ENCODE measurements around the gene SMIM15. TPM values are rescaled to one million over a fixed set of nuclear protein-coding genes. Genes with fewer than 3 reads are reported as not detected.
A peak's percentile ranks its signal among the peaks of the same experiment; 100 is the strongest.

Gene SMIM15
- total RNA-seq, 2 experiments from 2014 or later: 45.8 to 48.1 TPM

- CTCF ChIA-PET: no interaction called here
- H3K4me1 Mint-ChIP-seq (ENCODE audit: low read depth): peaks cover 11% of the 10 kb centered on the region
- H3K9me3 Mint-ChIP-seq: no peaks in the 10 kb centered on the region
- no peak for DNase-seq
- H3K4me3 Mint-ChIP-seq: no peak overlapping the region
- no peaks in the 10 kb centered on the region for H3K27me3 Mint-ChIP-seq (ENCODE audit: low read depth)
- no peaks in the 10 kb centered on the region for H3K36me3 Mint-ChIP-seq (ENCODE audit: low read depth)
- intact Hi-C loops (cut with micrococcal nuclease): no loop called here
- H3K27ac Mint-ChIP-seq: no peak overlapping the region
Measured at GRCh38 chr5:61180886-61181285, 18.6 kb upstream of the SMIM15 start.

GRCh38 chr5:61178702-61179101 lies 16.4 kb upstream of the SMIM15 start:
- peaks cover 11% of the 10 kb centered on the region for H3K4me1 Mint-ChIP-seq (ENCODE audit: low read depth)
- no peak overlapping the region for H3K4me3 Mint-ChIP-seq
- no peak for DNase-seq
- no peaks in the 10 kb centered on the region for H3K27me3 Mint-ChIP-seq (ENCODE audit: low read depth)
- H3K9me3 Mint-ChIP-seq: no peaks in the 10 kb centered on the region
- no peak overlapping the region for H3K27ac Mint-ChIP-seq
- intact Hi-C loops (cut with micrococcal nuclease): no loop called here
- CTCF ChIA-PET: no interaction called here
- H3K36me3 Mint-ChIP-seq (ENCODE audit: low read depth): no peaks in the 10 kb centered on the region

GRCh38 chr5:61177716-61178115 lies 15.4 kb upstream of the SMIM15 start:
- no peak for DNase-seq
- Mint-ChIP-seq H3K4me1 (ENCODE audit: low read depth) (peaks cover 11% of the 10 kb centered on the region), H3K36me3 (ENCODE audit: low read depth) (no peaks in the 10 kb centered on the region), H3K4me3 (no peak overlapping the region), H3K9me3 (no peaks in the 10 kb centered on the region), H3K27ac (no peak overlapping the region), H3K27me3 (ENCODE audit: low read depth) (no peaks in the 10 kb centered on the region)
- intact Hi-C loops (cut with micrococcal nuclease): no loop called here
- CTCF ChIA-PET: no interaction called here

GRCh38 chr5:61177070-61177469 lies 14.8 kb upstream of the SMIM15 start:
- H3K27me3 Mint-ChIP-seq (ENCODE audit: low read depth): no peaks in the 10 kb centered on the region
- no peaks in the 10 kb centered on the region for H3K36me3 Mint-ChIP-seq (ENCODE audit: low read depth)
- intact Hi-C loops (cut with micrococcal nuclease): no loop called here
- H3K4me3 Mint-ChIP-seq: no peak overlapping the region
- CTCF ChIA-PET: interaction anchor here (0.6 kb wide), 1 partner anchor 1522 kb away, joined by 3 read pairs; no protein-coding TSS in a partner anchor
- peaks cover 6% of the 10 kb centered on the region for H3K4me1 Mint-ChIP-seq (ENCODE audit: low read depth)
- DNase-seq: no peak
- no peak overlapping the region for H3K27ac Mint-ChIP-seq
- H3K9me3 Mint-ChIP-seq: no peaks in the 10 kb centered on the region

- DNase-seq: no peak
- intact Hi-C loops (cut with micrococcal nuclease): no loop called here
- no peaks in the 10 kb centered on the region for H3K9me3 Mint-ChIP-seq
- no peak overlapping the region for H3K27ac Mint-ChIP-seq
- H3K27me3 Mint-ChIP-seq (ENCODE audit: low read depth): no peaks in the 10 kb centered on the region
- CTCF ChIA-PET: interaction anchor here (0.6 kb wide), 1 partner anchor 1521 kb away, joined by 3 read pairs; no protein-coding TSS in a partner anchor
- no peak overlapping the region for H3K4me3 Mint-ChIP-seq
- no peaks in the 10 kb centered on the region for H3K36me3 Mint-ChIP-seq (ENCODE audit: low read depth)
- peaks cover 4% of the 10 kb centered on the region for H3K4me1 Mint-ChIP-seq (ENCODE audit: low read depth)
Measured at GRCh38 chr5:61176631-61177030, 14.4 kb upstream of the SMIM15 start.

GRCh38 chr5:61171479-61171878 lies 9.2 kb upstream of the SMIM15 start:
- no peak for DNase-seq
- Mint-ChIP-seq H3K9me3 (no peaks in the 10 kb centered on the region), H3K4me1 (ENCODE audit: low read depth) (no peaks in the 10 kb centered on the region), H3K27ac (no peak overlapping the region), H3K27me3 (ENCODE audit: low read depth) (no peaks in the 10 kb centered on the region), H3K4me3 (no peak overlapping the region), H3K36me3 (ENCODE audit: low read depth) (no peaks in the 10 kb centered on the region)
- intact Hi-C loops (cut with micrococcal nuclease): no loop called here
- CTCF ChIA-PET: no interaction called here

GRCh38 chr5:61168951-61169350 lies 6.7 kb upstream of the SMIM15 start:
- Mint-ChIP-seq H3K9me3 (no peaks in the 10 kb centered on the region), H3K4me3 (no peak overlapping the region), H3K4me1 (ENCODE audit: low read depth) (peaks cover 2% of the 10 kb centered on the region), H3K36me3 (ENCODE audit: low read depth) (no peaks in the 10 kb centered on the region), H3K27me3 (ENCODE audit: low read depth) (no peaks in the 10 kb centered on the region), H3K27ac (no peak overlapping the region)
- intact Hi-C loops (cut with micrococcal nuclease): loop anchor here (5.0 to 10.0 kb wide), 3 partner anchors 194 to 1136 kb away; partner anchors contain the start of gene KIF2A
- no peak for DNase-seq
- CTCF ChIA-PET: no interaction called here

- intact Hi-C loops (cut with micrococcal nuclease): loop anchor here (1.0 to 10.0 kb wide), 4 partner anchors 193 to 1137 kb away; partner anchors contain the start of gene KIF2A
- peaks cover 10% of the 10 kb centered on the region for H3K4me1 Mint-ChIP-seq (ENCODE audit: low read depth)
- no peaks in the 10 kb centered on the region for H3K27me3 Mint-ChIP-seq (ENCODE audit: low read depth)
- H3K36me3 Mint-ChIP-seq (ENCODE audit: low read depth): peaks cover 6% of the 10 kb centered on the region
- no peak overlapping the region for H3K4me3 Mint-ChIP-seq
- H3K9me3 Mint-ChIP-seq: no peaks in the 10 kb centered on the region
- DNase-seq: peak; percentile 22
- H3K27ac Mint-ChIP-seq: no peak overlapping the region
- CTCF ChIA-PET: no interaction called here
Measured at GRCh38 chr5:61167382-61167781, 5.1 kb upstream of the SMIM15 start.

GRCh38 chr5:61163905-61164304 lies 1.6 kb upstream of the SMIM15 start:
- no peak overlapping the region for H3K4me3 Mint-ChIP-seq
- no peak for DNase-seq
- H3K27ac Mint-ChIP-seq: no peak overlapping the region
- no peaks in the 10 kb centered on the region for H3K27me3 Mint-ChIP-seq (ENCODE audit: low read depth)
- peaks cover 33% of the 10 kb centered on the region for H3K36me3 Mint-ChIP-seq (ENCODE audit: low read depth)
- peaks cover 34% of the 10 kb centered on the region for H3K4me1 Mint-ChIP-seq (ENCODE audit: low read depth)
- intact Hi-C loops (cut with micrococcal nuclease): loop anchor here (2.0 to 10.0 kb wide), 4 partner anchors 39 to 1141 kb away; partner anchors contain the start of genes DEPDC1B and KIF2A
- H3K9me3 Mint-ChIP-seq: no peaks in the 10 kb centered on the region
- CTCF ChIA-PET: interaction anchor here (0.6 to 1.3 kb wide), 2 partner anchors 18 to 508 kb away, joined by 3 to 4 read pairs; no protein-coding TSS in a partner anchor

GRCh38 chr5:61162832-61163567 lies 732 bp upstream of the SMIM15 start:
- Mint-ChIP-seq H3K9me3 (no peaks in the 10 kb centered on the region), H3K27me3 (ENCODE audit: low read depth) (no peaks in the 10 kb centered on the region), H3K27ac (peak overlapping the region; percentile 95), H3K36me3 (ENCODE audit: low read depth) (peaks cover 38% of the 10 kb centered on the region), H3K4me3 (peak overlapping the region; percentile 97), H3K4me1 (ENCODE audit: low read depth) (peaks cover 38% of the 10 kb centered on the region)
- intact Hi-C loops (cut with micrococcal nuclease): loop anchor here (1.0 to 10.0 kb wide), 8 partner anchors 40 to 1142 kb away; partner anchors contain the start of genes DEPDC1B, ERCC8, KIF2A and NDUFAF2
- CTCF ChIA-PET: no interaction called here
- peak; percentile 5 for DNase-seq

GRCh38 chr5:61160497-61160896 lies 1.8 kb downstream of the SMIM15 start:
- Mint-ChIP-seq H3K4me3 (peak overlapping the region; percentile 9), H3K27me3 (ENCODE audit: low read depth) (no peaks in the 10 kb centered on the region), H3K4me1 (ENCODE audit: low read depth) (peaks cover 38% of the 10 kb centered on the region), H3K27ac (no peak overlapping the region), H3K36me3 (ENCODE audit: low read depth) (peaks cover 50% of the 10 kb centered on the region), H3K9me3 (peaks cover 3% of the 10 kb centered on the region)
- no peak for DNase-seq
- CTCF ChIA-PET: interaction anchor here (0.7 kb wide), 1 partner anchor 112 kb away, joined by 4 read pairs; no protein-coding TSS in a partner anchor
- intact Hi-C loops (cut with micrococcal nuclease): loop anchor here (5.0 to 10.0 kb wide), 3 partner anchors 186 to 1144 kb away; partner anchors contain the start of genes DEPDC1B and KIF2A

GRCh38 chr5:61159836-61160235 lies 2.4 kb downstream of the SMIM15 start:
- H3K27ac Mint-ChIP-seq: no peak overlapping the region
- CTCF ChIA-PET: interaction anchor here (0.7 kb wide), 1 partner anchor 113 kb away, joined by 4 read pairs; no protein-coding TSS in a partner anchor
- H3K9me3 Mint-ChIP-seq: peaks cover 8% of the 10 kb centered on the region

More at GRCh38 chr5:61159836-61160235, 2.4 kb downstream of the SMIM15 start:
- no peaks in the 10 kb centered on the region for H3K27me3 Mint-ChIP-seq (ENCODE audit: low read depth)
- no peak for DNase-seq
- no peak overlapping the region for H3K4me3 Mint-ChIP-seq
- intact Hi-C loops (cut with micrococcal nuclease): loop anchor here (5.0 to 10.0 kb wide), 3 partner anchors 185 to 1145 kb away; partner anchors contain the start of genes DEPDC1B and KIF2A
- peaks cover 56% of the 10 kb centered on the region for H3K36me3 Mint-ChIP-seq (ENCODE audit: low read depth)
- peaks cover 36% of the 10 kb centered on the region for H3K4me1 Mint-ChIP-seq (ENCODE audit: low read depth)
